HEK293T (cell line): ENCODE data around the gene CYGB.

Source experiments
- CTCF ChIA-PET: fragments of 350-600 bp; formaldehyde crosslinking; extraction: SDS; loops from one replicate; lab custom pipeline; 2021; ENCODE audit warnings: antibody characterized with exemption, inconsistent platforms; lab: Yijun Ruan, JAX
- POLR2A ChIA-PET: fragments of 350-600 bp; formaldehyde crosslinking; extraction: SDS; loops from one replicate; lab custom pipeline; 2020; ENCODE audit warnings: antibody characterized with exemption, inconsistent platforms; lab: Yijun Ruan, JAX
- DNase-seq: peaks from one replicate; pipeline ENCODE4 v3.0.0; 2012; ENCODE audit warnings: mixed read lengths; ENCODE audit errors: extremely low spot score
- ARNT ChIP-seq: fragments of 450-650 bp; IDR thresholded peaks from 2 replicates; pipeline ENCODE4 v1.6.1; 2017; ENCODE audit warnings: mild to moderate bottlenecking
- BHLHE40 ChIP-seq: fragments of 450-650 bp; IDR thresholded peaks from 2 replicates; pipeline ENCODE4 v1.6.1; 2016; ENCODE audit warnings: mild to moderate bottlenecking, moderate library complexity, borderline replicate concordance
- CTBP1 ChIP-seq: fragments of 450-650 bp; IDR thresholded peaks from 2 replicates; pipeline ENCODE4 v1.6.1; 2016; ENCODE audit warnings: borderline replicate concordance
- ELF4 ChIP-seq: fragments of 450-650 bp; IDR thresholded peaks from 2 replicates; pipeline ENCODE4 v1.6.1; 2017; ENCODE audit warnings: antibody characterized with exemption
- FOXA1 ChIP-seq: fragments of 450-650 bp; IDR thresholded peaks from 2 replicates; pipeline ENCODE4 v1.6.1; 2016; ENCODE audit warnings: mild to moderate bottlenecking
- FOXK2 ChIP-seq: fragments of 450-650 bp; IDR thresholded peaks from 2 replicates; pipeline ENCODE4 v1.6.1; 2016; ENCODE audit warnings: mild to moderate bottlenecking
- FOXM1 ChIP-seq: fragments of 450-650 bp; IDR thresholded peaks from 2 replicates; pipeline ENCODE4 v1.6.1; 2017; ENCODE audit warnings: mild to moderate bottlenecking, borderline replicate concordance
- HDGF ChIP-seq: fragments of 450-650 bp; IDR thresholded peaks from 2 replicates; pipeline ENCODE4 v1.6.1; 2017; ENCODE audit warnings: antibody characterized with exemption, borderline replicate concordance
- L3MBTL2 ChIP-seq: fragments of 450-650 bp; conservative IDR thresholded peaks from 2 replicates; pipeline ENCODE4 v1.6.1; 2016; ENCODE audit warnings: mild to moderate bottlenecking
- LEF1 ChIP-seq: fragments of 450-650 bp; IDR thresholded peaks from 2 replicates; pipeline ENCODE4 v1.6.1; 2017; ENCODE audit warnings: mild to moderate bottlenecking, borderline replicate concordance
- NFRKB ChIP-seq: fragments of 450-650 bp; IDR thresholded peaks from 2 replicates; pipeline ENCODE4 v1.6.1; 2016; ENCODE audit warnings: mild to moderate bottlenecking, moderate library complexity
- SP1 ChIP-seq: fragments of 450-650 bp; IDR thresholded peaks from 2 replicates; pipeline ENCODE4 v1.6.1; 2017
- SUZ12 ChIP-seq: fragments of 450-650 bp; IDR thresholded peaks from 2 replicates; pipeline ENCODE4 v1.6.1; 2016; ENCODE audit warnings: mild to moderate bottlenecking
- TARDBP ChIP-seq: fragments of 450-650 bp; IDR thresholded peaks from 2 replicates; pipeline ENCODE4 v1.6.1; 2016
- ZNF384 ChIP-seq: fragments of 450-650 bp; IDR thresholded peaks from 2 replicates; pipeline ENCODE4 v1.6.1; 2016
- TF ChIP-seq, protein P1 (sequence below): fragments of 450-650 bp; IDR thresholded peaks from 2 replicates; pipeline ENCODE4 v1.6.1; 2016

The CYGB gene

DNA sequence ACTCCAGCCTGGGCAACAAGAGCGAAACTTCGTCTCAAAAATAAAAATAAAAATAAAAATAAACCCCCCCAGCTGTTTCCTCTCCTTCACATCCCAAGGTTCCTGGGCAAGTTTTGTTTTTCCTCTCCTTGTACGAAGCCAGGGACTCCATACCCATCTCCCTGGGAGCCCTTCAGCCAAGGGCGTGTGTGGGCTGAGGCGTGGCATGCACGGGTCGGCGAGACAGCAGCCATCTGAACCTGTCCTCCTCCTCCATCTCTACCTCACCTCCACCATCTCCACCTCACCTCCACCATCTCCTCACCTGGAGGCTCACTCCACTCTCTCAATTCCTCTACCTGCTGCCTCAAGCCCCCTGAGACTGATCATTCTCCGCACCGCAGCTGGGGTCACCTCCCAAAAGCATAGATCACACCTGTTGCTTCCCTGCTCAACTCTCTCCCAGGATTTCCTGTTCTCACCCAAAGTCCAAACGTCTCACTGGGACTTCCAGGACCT lies 53.2 kb downstream of the CYGB start:
- TF ChIP-seq FOXK2, result no peak
- no peak for TF ChIP-seq ELF4
- TF ChIP-seq, protein P1, sequence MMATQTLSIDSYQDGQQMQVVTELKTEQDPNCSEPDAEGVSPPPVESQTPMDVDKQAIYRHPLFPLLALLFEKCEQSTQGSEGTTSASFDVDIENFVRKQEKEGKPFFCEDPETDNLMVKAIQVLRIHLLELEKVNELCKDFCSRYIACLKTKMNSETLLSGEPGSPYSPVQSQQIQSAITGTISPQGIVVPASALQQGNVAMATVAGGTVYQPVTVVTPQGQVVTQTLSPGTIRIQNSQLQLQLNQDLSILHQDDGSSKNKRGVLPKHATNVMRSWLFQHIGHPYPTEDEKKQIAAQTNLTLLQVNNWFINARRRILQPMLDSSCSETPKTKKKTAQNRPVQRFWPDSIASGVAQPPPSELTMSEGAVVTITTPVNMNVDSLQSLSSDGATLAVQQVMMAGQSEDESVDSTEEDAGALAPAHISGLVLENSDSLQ, result no peak
- TF ChIP-seq HDGF, result no peak
- no peak for TF ChIP-seq FOXM1
- TF ChIP-seq FOXA1, result no peak
- TF ChIP-seq CTBP1, result no peak
- TF ChIP-seq ZNF384, result no peak
- no peak for TF ChIP-seq BHLHE40
- TF ChIP-seq LEF1, result no peak
- no peak for TF ChIP-seq TARDBP
- no peak for TF ChIP-seq NFRKB
- TF ChIP-seq SP1, result no peak
- TF ChIP-seq L3MBTL2, result no peak
- no peak for TF ChIP-seq ARNT
- no peak for TF ChIP-seq SUZ12
- POLR2A ChIA-PET, result no interaction called here
- CTCF ChIA-PET, result interaction anchor here (1.4 kb wide), 1 partner anchor 25 kb away, joined by 5 read pairs; no protein-coding TSS in a partner anchor
- no peak for DNase-seq

DNA sequence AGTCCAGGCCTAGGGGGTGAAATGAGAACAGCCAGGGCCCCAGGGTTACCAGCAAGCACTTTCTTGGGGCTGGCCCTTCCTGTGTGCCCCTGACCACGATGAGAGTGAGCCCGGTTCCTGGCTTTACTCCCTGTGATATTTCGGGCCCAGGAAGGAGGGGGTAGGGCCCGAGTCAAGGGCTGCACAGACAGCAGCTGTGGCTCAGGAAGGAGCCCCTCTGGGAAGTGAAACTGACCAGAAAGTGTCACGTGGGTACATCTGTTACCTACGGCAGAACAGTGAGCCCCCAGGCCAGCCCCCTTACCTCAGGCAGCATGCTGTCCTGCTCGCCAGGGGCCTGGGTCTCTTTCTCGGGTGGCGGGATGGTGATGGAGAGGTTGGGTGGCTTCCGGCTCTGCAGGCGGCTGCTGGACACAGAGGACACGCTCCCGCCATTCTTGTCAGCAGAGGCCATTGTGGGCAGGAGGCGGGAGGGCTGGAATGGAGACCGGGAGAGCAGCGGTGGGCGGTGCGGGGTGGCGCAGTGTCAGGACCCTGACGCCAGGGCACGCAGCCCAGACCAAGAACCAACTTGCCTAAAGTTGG lies 56.3 kb downstream of the CYGB start:
- no peak for TF ChIP-seq BHLHE40
- no peak for TF ChIP-seq CTBP1
- no peak for TF ChIP-seq L3MBTL2
- TF ChIP-seq, protein P1, result no peak
- no peak for TF ChIP-seq LEF1
- TF ChIP-seq NFRKB, result no peak
- no peak for TF ChIP-seq FOXA1
- no peak for TF ChIP-seq ZNF384
- no peak for TF ChIP-seq FOXK2
- CTCF ChIA-PET, result no interaction called here
- POLR2A ChIA-PET, result no interaction called here
- no peak for DNase-seq

DNA sequence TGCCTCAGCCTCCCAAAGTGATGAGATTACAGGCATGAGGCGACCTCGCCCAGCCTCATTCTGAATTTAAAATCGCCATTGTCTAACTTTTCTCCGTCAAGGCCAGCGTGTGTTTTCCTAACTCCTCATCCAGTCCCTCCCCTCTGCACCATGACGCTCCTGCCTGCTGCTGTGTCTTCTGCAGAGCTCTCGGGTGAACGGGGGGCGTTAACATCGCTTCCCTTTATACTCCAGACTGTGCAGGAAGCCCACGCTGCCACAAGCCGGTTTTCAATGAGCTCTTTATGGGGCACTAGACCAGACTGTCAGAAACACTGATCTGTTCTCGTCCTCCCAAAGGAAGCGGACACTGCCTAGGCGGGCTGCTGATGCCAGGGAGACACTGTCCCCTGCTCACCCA lies 56.9 kb downstream of the CYGB start:
- TF ChIP-seq ARNT (no peak), BHLHE40 (no peak), FOXA1 (no peak), ZNF384 (no peak), FOXM1 (no peak), L3MBTL2 (no peak), SP1 (no peak), TARDBP (no peak), FOXK2 (no peak), SUZ12 (no peak), NFRKB (no peak), HDGF (no peak)
- TF ChIP-seq, protein P1, result no peak
- ChIA-PET POLR2A (interaction anchor here (0.7 kb wide), 1 partner anchor 13 kb away, joined by 3 read pairs; no protein-coding TSS in a partner anchor), CTCF (interaction anchor here (0.5 to 0.8 kb wide), 2 partner anchors 24 to 26 kb away, joined by 5 to 7 read pairs; no protein-coding TSS in a partner anchor)
- no peak for DNase-seq

DNA sequence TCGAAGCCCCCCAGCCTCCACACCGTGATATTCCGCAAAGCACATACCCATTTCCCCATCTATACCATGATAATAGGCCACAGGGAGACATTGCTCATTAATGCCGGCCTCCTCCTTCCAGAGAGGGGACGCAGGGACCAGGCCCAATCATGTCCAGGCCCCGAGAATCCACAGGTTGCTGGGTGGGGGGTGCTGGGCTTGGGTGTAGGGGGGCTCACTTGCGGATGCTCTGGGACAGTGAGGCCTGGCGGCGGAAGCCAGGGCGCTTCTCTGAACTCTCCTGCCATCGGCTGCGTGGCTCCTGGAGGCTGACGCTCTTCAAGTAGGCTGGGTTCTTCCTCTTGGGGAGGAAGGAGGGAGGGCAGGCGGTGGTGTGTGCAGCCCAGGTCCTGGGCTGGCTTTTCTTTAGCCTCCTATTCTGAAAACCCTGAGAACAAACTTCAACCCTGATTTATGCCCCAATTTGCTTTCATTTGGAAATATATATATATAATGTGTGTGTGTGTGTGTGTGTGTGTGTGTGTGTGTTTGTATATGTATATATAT lies 57.9 kb downstream of the CYGB start:
- ChIA-PET POLR2A (no interaction called here), CTCF (interaction anchor here (0.8 kb wide), 1 partner anchor 27 kb away, joined by 5 read pairs; no protein-coding TSS in a partner anchor)
- DNase-seq, result no peak

More for the DNA sequence above, 57.9 kb downstream of the CYGB start:
- no peak for TF ChIP-seq SP1
- TF ChIP-seq SUZ12, result no peak
- no peak for TF ChIP-seq HDGF
- TF ChIP-seq FOXK2, result no peak
- no peak for TF ChIP-seq ARNT
- TF ChIP-seq TARDBP, result no peak
- no peak for TF ChIP-seq NFRKB
- TF ChIP-seq L3MBTL2, result no peak
- TF ChIP-seq, protein P1, result no peak
- TF ChIP-seq FOXM1, result no peak
- TF ChIP-seq FOXA1, result no peak
- no peak for TF ChIP-seq ZNF384
- no peak for TF ChIP-seq CTBP1
- TF ChIP-seq ELF4, result no peak
- no peak for TF ChIP-seq LEF1
- TF ChIP-seq BHLHE40, result no peak
